ENCODE results near the gene TRMT10A. TPM values are rescaled to one million over a fixed set of nuclear protein-coding genes. Genes with fewer than 3 reads are reported as not detected.

TRMT10A gene
- total RNA-seq, 1 experiment from 2014 or later: 4.6 TPM

- H3K79me1 ChIP-seq (ENCODE audit: insufficient read depth, low read depth, low read length, poor library complexity, severe bottlenecking): no peaks in the 10 kb centered on the region
- H3K27me3 ChIP-seq (ENCODE audit: insufficient read depth, low read length): no peaks in the 10 kb centered on the region
- Mint-ChIP-seq H3K4me3 (no peak overlapping the region), H3K27me3 (ENCODE audit: low read depth) (no peaks in the 10 kb centered on the region), H3K27ac (no peak overlapping the region), H3K4me1 (peaks cover 3% of the 10 kb centered on the region in 2 experiments; a peak in 2 of 4 replicates), H3K9me3 (peaks cover 0 to 3% of the 10 kb centered on the region in 2 experiments; a peak in 3 of 5 replicates), H3K36me3 (ENCODE audit: insufficient read depth in 1 of 3, low read depth in 3 of 3) (no peaks in the 10 kb centered on the region)
- H3K9me3 ChIP-seq (ENCODE audit: control insufficient read depth, low read depth, low read length): no peaks in the 10 kb centered on the region
- no CpG with 5 or more reads among the region's 4 CpGs for WGBS (ENCODE audit: extremely low coverage, insufficient read length, low lambda C conversion rate)
- H3K18ac ChIP-seq (ENCODE audit: insufficient read length, low read depth, low read length): no peak overlapping the region
- H2BK5ac ChIP-seq (ENCODE audit: insufficient read length, low read length): no peak overlapping the region
- no peak overlapping the region for H2AFZ ChIP-seq (ENCODE audit: low read length)
- H3K9ac ChIP-seq (ENCODE audit: extremely low read depth, insufficient read length, low read length): no peak overlapping the region
- H3T11ph ChIP-seq (ENCODE audit: low read length): no peak overlapping the region
- no peak overlapping the region for H3K14ac ChIP-seq (ENCODE audit: insufficient read depth, low read length)
- H4K91ac ChIP-seq (ENCODE audit: insufficient read length, low read depth, low read length): no peak overlapping the region
- H3K23me2 ChIP-seq (ENCODE audit: insufficient read length, low read depth, low read length, poor library complexity, severe bottlenecking): no peaks in the 10 kb centered on the region
- no peaks in the 10 kb centered on the region for H4K20me1 ChIP-seq (ENCODE audit: control insufficient read depth, insufficient read depth, insufficient read length)
- no peak overlapping the region for H3K56ac ChIP-seq (ENCODE audit: insufficient read length, low read depth, low read length)
- no peak overlapping the region for H4K8ac ChIP-seq (replicated peaks; ENCODE audit: insufficient read length, low read depth, low read length)
- H2BK120ac ChIP-seq (ENCODE audit: low read depth, low read length, poor library complexity, severe bottlenecking): no peak overlapping the region
- no peak overlapping the region for H3K4ac ChIP-seq (ENCODE audit: low read depth, low read length)
- H2BK20ac ChIP-seq (ENCODE audit: low read depth, low read length, poor library complexity, severe bottlenecking): no peak overlapping the region
- TF ChIP-seq CTCF (conservative IDR thresholded peaks at IDR 0.05): no peak
- no peaks in the 10 kb centered on the region for H3K4me1 ChIP-seq (ENCODE audit: insufficient read depth, low read length)
- DNase-seq: no peak
- H2BK12ac ChIP-seq (ENCODE audit: insufficient read length, low read depth, low read length): no peak overlapping the region
- H3K27ac ChIP-seq (ENCODE audit: insufficient read length, low read depth, low read length): no peak overlapping the region
- H2AK5ac ChIP-seq (ENCODE audit: insufficient read length, low read length): no peak overlapping the region
- H4K5ac ChIP-seq (ENCODE audit: insufficient read length, low read depth, low read length): no peak overlapping the region
- no peaks in the 10 kb centered on the region for H3K79me2 ChIP-seq (ENCODE audit: insufficient read depth, low read length)
- no peak overlapping the region for H3K23ac ChIP-seq (ENCODE audit: insufficient read length, low read depth, low read length)
- no peak overlapping the region for H3K4me2 ChIP-seq (ENCODE audit: insufficient read depth, insufficient read length, low read length)
- H2BK15ac ChIP-seq (ENCODE audit: low read depth, low read length): no peak overlapping the region
Measured at GRCh38 chr4:99537674-99538073, 26.2 kb downstream of the TRMT10A start.

All from H9 (cell line).